Activated CD8-positive, alpha-beta memory T cell treated with anti-CD3 and anti-CD28 coated beads, Interleukin-2, amount 50 U/mL, for 24 hours (primary cell): Measurements from ENCODE around the gene PANX2.
"Not testable (repeated sequence)": the region's sequence is repeated elsewhere in the genome, so short reads cannot be mapped to it uniquely, and the experiment has no call there.

ENCODE experiments used
- DNase-seq: peaks from one replicate; pipeline ENCODE4 v3.0.0-alpha.2; 2020; ENCODE audit errors: extremely low read depth

Gene PANX2

GRCh38 chr22:50147258-50148165 is 23.0 kb upstream of the PANX2 start:
- not testable (repeated sequence) for DNase-seq

- no peak for DNase-seq
Observed at GRCh38 chr22:50148166-50148500, 22.4 kb upstream of the PANX2 start.

GRCh38 chr22:50148991-50149721 is 21.4 kb upstream of the PANX2 start:
- peak; percentile 29 for DNase-seq

GRCh38 chr22:50150161-50151129 is 20.1 kb upstream of the PANX2 start:
- no peak for DNase-seq

GRCh38 chr22:50151571-50152537 is 18.7 kb upstream of the PANX2 start:
- DNase-seq, result no peak

- no peak for DNase-seq
Observed at GRCh38 chr22:50153056-50153755, 17.3 kb upstream of the PANX2 start.

- DNase-seq, result no peak
Observed at GRCh38 chr22:50153756-50154140, 16.8 kb upstream of the PANX2 start.

GRCh38 chr22:50157709-50158375 is 12.7 kb upstream of the PANX2 start:
- DNase-seq, result no peak

GRCh38 chr22:50160947-50161346 is 9.6 kb upstream of the PANX2 start:
- DNase-seq, result no peak

GRCh38 chr22:50161508-50162390 is 8.8 kb upstream of the PANX2 start:
- DNase-seq, result no peak

- DNase-seq, result no peak
Observed at GRCh38 chr22:50162391-50162956, 8.1 kb upstream of the PANX2 start.

GRCh38 chr22:50165436-50166123 is 5.0 kb upstream of the PANX2 start:
- no peak for DNase-seq

GRCh38 chr22:50167689-50168489 is 2.6 kb upstream of the PANX2 start:
- DNase-seq, result no peak

GRCh38 chr22:50168490-50169180 is 1.9 kb upstream of the PANX2 start:
- DNase-seq, result not testable (repeated sequence)

GRCh38 chr22:50169181-50169759 is 1.3 kb upstream of the PANX2 start:
- no peak for DNase-seq
